A549 (cell line): ENCODE measurements around the gene ZBED4. TPM values are rescaled to one million over a fixed set of nuclear protein-coding genes. Genes with fewer than 3 reads are reported as not detected.

ENCODE experiments used
- ATAC-seq, 2 experiments: fragments of 200-7000 bp in 1 of 2; fragments of >200 bp in 1 of 2; cut with Nextera tagmentation in 1 of 2; cut with Tn5 transposase in 1 of 2; 3 replicates each; pipeline versions ENCODE4 v1.8.0 to v1.9.1; 2018 to 2020; ENCODE audit warnings: mild to moderate bottlenecking in 1 of 2, moderate library complexity in 1 of 2
- CTCF ChIA-PET: fragments of 300-600 bp; sonication (Branson Sonifier 250); formaldehyde crosslinking; extraction: SDS; loops from one replicate; lab custom pipeline; 2021; ENCODE audit warnings: antibody characterized with exemption, inconsistent platforms; lab: Yijun Ruan, JAX
- POLR2A ChIA-PET: fragments of 350-600 bp; formaldehyde crosslinking; extraction: SDS; loops from one replicate; lab custom pipeline; 2021; ENCODE audit warnings: antibody characterized with exemption, inconsistent platforms; lab: Yijun Ruan, JAX
- DNase-seq, 2 experiments: peaks; one replicate each; pipeline versions ENCODE4 v3.0.0 to v3.0.0-alpha.2; 2011 to 2016; ENCODE audit warnings: low read depth in 1 of 2, low spot score in 1 of 2
- FAIRE-seq: peaks from 2 replicates; lab custom pipeline; 2011; peaks lifted over from hg19 to GRCh38; lab: Jason Lieb, UNC
- H3K27ac ChIP-seq, 2 experiments: fragments of >200 bp; sonication (Bioruptor Twin); formaldehyde crosslinking; 3 replicates each; pipeline ENCODE4 v1.5.1; 2016 to 2017
- H3K4me1 ChIP-seq: fragments of >200 bp; sonication (Bioruptor Twin); formaldehyde crosslinking; 3 replicates; pipeline ENCODE4 v1.6.1; 2016
- H3K4me2 ChIP-seq: fragments of >200 bp; sonication (Bioruptor Twin); formaldehyde crosslinking; 3 replicates; pipeline ENCODE4 v1.6.1; 2016
- H3K4me3 ChIP-seq: fragments of >200 bp; sonication (Bioruptor Twin); formaldehyde crosslinking; 3 replicates; pipeline ENCODE4 v1.5.1; 2016
- H3K9me3 ChIP-seq: fragments of >200 bp; sonication (Bioruptor Twin); formaldehyde crosslinking; 3 replicates; pipeline ENCODE4 v1.6.1; 2016
- CHD2 ChIP-seq: fragments of 150-350 bp; IDR thresholded peaks from 2 replicates; pipeline ENCODE4 v1.6.1; 2014; ENCODE audit warnings: low read length; ENCODE audit not compliant: partially characterized antibody
- EHF ChIP-seq: fragments of 250-450 bp; sonication (Bioruptor Pico); IDR thresholded peaks from 2 replicates; pipeline ENCODE4 v1.5.0; 2020; ENCODE audit warnings: mild to moderate bottlenecking
- EHMT2 ChIP-seq: fragments of 200-600 bp; sonication (generic); IDR thresholded peaks from 2 replicates; pipeline ENCODE4 v1.6.1; 2016; ENCODE audit warnings: antibody characterized with exemption, low read depth, mild to moderate bottlenecking, moderate library complexity
- FOSB ChIP-seq: fragments of 250-450 bp; sonication (Bioruptor Pico); IDR thresholded peaks from 2 replicates; pipeline ENCODE4 v1.5.0; 2020; ENCODE audit warnings: mild to moderate bottlenecking, moderate library complexity
- HDAC2 ChIP-seq: fragments of 200-600 bp; sonication (generic); IDR thresholded peaks from 2 replicates; pipeline ENCODE4 v1.6.1; 2016
- HEYL ChIP-seq: fragments of 250-450 bp; sonication (Bioruptor Pico); IDR thresholded peaks from 2 replicates; pipeline ENCODE4 v1.8.0; 2021; ENCODE audit warnings: mild to moderate bottlenecking, moderate library complexity
- HMGXB4 ChIP-seq: fragments of 250-450 bp; sonication (Bioruptor Pico); IDR thresholded peaks from 2 replicates; pipeline ENCODE4 v1.5.0; 2021; ENCODE audit warnings: mild to moderate bottlenecking, moderate library complexity, borderline replicate concordance
- JUN ChIP-seq, 2 experiments: fragments of >200 bp; sonication (Bioruptor Twin); formaldehyde crosslinking; IDR thresholded peaks; 2 replicates in 1 of 2; 3 replicates in 1 of 2; pipeline ENCODE4 v1.6.1; 2016 to 2017
- KDM1A ChIP-seq: fragments of 200-600 bp; sonication (generic); IDR thresholded peaks from 2 replicates; pipeline ENCODE4 v1.6.1; 2016; ENCODE audit warnings: low read depth, mild to moderate bottlenecking
- KDM5A ChIP-seq: fragments of 200-600 bp; sonication (generic); IDR thresholded peaks from 2 replicates; pipeline ENCODE4 v1.6.1; 2016; ENCODE audit warnings: antibody characterized with exemption, mild to moderate bottlenecking
- MAZ ChIP-seq: fragments of 150-350 bp; IDR thresholded peaks from 2 replicates; pipeline ENCODE4 v1.6.1; 2014; ENCODE audit warnings: antibody characterized with exemption, low read depth, low read length, borderline replicate concordance
- NFE2L2 ChIP-seq: fragments of 150-350 bp; conservative IDR thresholded peaks from 2 replicates; pipeline ENCODE4 v1.6.1; 2014; ENCODE audit warnings: low read length
- PHF8 ChIP-seq: fragments of 200-600 bp; sonication (generic); IDR thresholded peaks from 2 replicates; pipeline ENCODE4 v1.6.1; 2016; ENCODE audit warnings: low read depth, mild to moderate bottlenecking, antibody characterized with exemption, moderate library complexity, borderline replicate concordance
- RAD21 ChIP-seq, 2 experiments: fragments of >200 bp in 1 of 2; sonication (Bioruptor Twin) in 1 of 2; formaldehyde crosslinking in 1 of 2; IDR thresholded peaks in 1 of 2; conservative IDR thresholded peaks in 1 of 2; 2 replicates in 1 of 2; 3 replicates in 1 of 2; pipeline ENCODE4 v1.6.1; 2012 to 2018; ENCODE audit warnings: inconsistent platforms in 1 of 2
- RCOR1 ChIP-seq: fragments of 150-350 bp; IDR thresholded peaks from 2 replicates; pipeline ENCODE4 v1.6.1; 2014; ENCODE audit warnings: antibody characterized with exemption, low read length, low read depth
- SMC3 ChIP-seq: fragments of >200 bp; sonication (Bioruptor Twin); formaldehyde crosslinking; IDR thresholded peaks from 3 replicates; pipeline ENCODE4 v1.6.1; 2018; ENCODE audit warnings: inconsistent platforms
- SREBF2 ChIP-seq: fragments of 450-650 bp; IDR thresholded peaks from 2 replicates; pipeline ENCODE4 v1.6.1; 2014; ENCODE audit warnings: mild to moderate bottlenecking, moderate library complexity
- TFCP2L1 ChIP-seq: fragments of 250-450 bp; sonication (Bioruptor Pico); IDR thresholded peaks from 2 replicates; pipeline ENCODE4 v1.5.0; 2021; ENCODE audit warnings: mild to moderate bottlenecking
- TP53 ChIP-seq: fragments of 250-450 bp; sonication (Bioruptor Pico); IDR thresholded peaks from 2 replicates; pipeline ENCODE4 v1.5.0; 2021; ENCODE audit warnings: mild to moderate bottlenecking, moderate library complexity
- ZC3H11A ChIP-seq: fragments of 450-650 bp; IDR thresholded peaks from 2 replicates; pipeline ENCODE4 v1.6.1; 2014; ENCODE audit warnings: antibody characterized with exemption, mild to moderate bottlenecking
- WGBS: methylation state at CpG from one replicate; pipeline ENCODE4 v1.1.6; 2017; ENCODE audit errors: missing lambda C conversion rate; 5-methylcytosine and 5-hydroxymethylcytosine counted together
- polyA plus RNA-seq, 4 experiments: library from polyadenylated mRNA; depleted of rRNA in 3 of 4; stranded (reverse); fragments of >200 nt; fragmentation: RNase III in 1 of 4; extraction: RNeasy Plus Mini Kit Qiagen cat#74134 plus additional on column Dnase treatment in 1 of 4; gene quantifications; 2 replicates in 3 of 4; 3 replicates in 1 of 4; pipeline ENCODE4 v1.2.3, GENCODE V29; 2011 to 2017
- TF ChIP-seq, protein P1 (sequence below): fragments of 450-650 bp; IDR thresholded peaks from 2 replicates; pipeline ENCODE4 v1.6.1; 2014; ENCODE audit warnings: antibody characterized with exemption
- TF ChIP-seq, protein P2 (sequence below): fragments of >200 bp; sonication (Bioruptor Twin); formaldehyde crosslinking; IDR thresholded peaks from 3 replicates; pipeline ENCODE4 v1.6.1; 2016
- TF ChIP-seq, protein P3 (sequence below): fragments of >200 bp; sonication (Bioruptor Twin); formaldehyde crosslinking; IDR thresholded peaks from 2 replicates; pipeline ENCODE4 v1.6.1; 2016
- TF ChIP-seq, protein P4 (sequence below): fragments of 150-350 bp; IDR thresholded peaks from 2 replicates; pipeline ENCODE4 v1.6.1; 2014; ENCODE audit warnings: low read depth, mild to moderate bottlenecking, low read length
- TF ChIP-seq, protein P5 (sequence below): IDR thresholded peaks from 2 replicates; pipeline ENCODE4 v1.6.1; 2012

The ZBED4 gene
- polyA plus RNA-seq, 2 of the 4 experiments (the other 2 are of a cell fraction) = 8.6 to 9.5 TPM

- H3K9me3 ChIP-seq = no peaks in the 10 kb centered on the region; the same call in 2 of the 3 replicates
- H3K27ac ChIP-seq = no peak overlapping the region
- WGBS = 97% methylated on average over 17 of the region's 17 CpGs
- TF ChIP-seq, protein P1, sequence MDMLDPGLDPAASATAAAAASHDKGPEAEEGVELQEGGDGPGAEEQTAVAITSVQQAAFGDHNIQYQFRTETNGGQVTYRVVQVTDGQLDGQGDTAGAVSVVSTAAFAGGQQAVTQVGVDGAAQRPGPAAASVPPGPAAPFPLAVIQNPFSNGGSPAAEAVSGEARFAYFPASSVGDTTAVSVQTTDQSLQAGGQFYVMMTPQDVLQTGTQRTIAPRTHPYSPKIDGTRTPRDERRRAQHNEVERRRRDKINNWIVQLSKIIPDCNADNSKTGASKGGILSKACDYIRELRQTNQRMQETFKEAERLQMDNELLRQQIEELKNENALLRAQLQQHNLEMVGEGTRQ = no peak
- TF ChIP-seq CHD2 (no peak), MAZ (no peak), KDM1A (no peak), HEYL (CRISPR knock-in tag) (no peak), HMGXB4 (CRISPR knock-in tag) (no peak), TP53 (CRISPR knock-in tag) (no peak)
- TF ChIP-seq, protein P2, sequence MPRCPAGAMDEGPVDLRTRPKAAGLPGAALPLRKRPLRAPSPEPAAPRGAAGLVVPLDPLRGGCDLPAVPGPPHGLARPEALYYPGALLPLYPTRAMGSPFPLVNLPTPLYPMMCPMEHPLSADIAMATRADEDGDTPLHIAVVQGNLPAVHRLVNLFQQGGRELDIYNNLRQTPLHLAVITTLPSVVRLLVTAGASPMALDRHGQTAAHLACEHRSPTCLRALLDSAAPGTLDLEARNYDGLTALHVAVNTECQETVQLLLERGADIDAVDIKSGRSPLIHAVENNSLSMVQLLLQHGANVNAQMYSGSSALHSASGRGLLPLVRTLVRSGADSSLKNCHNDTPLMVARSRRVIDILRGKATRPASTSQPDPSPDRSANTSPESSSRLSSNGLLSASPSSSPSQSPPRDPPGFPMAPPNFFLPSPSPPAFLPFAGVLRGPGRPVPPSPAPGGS = no peak
- TF ChIP-seq, protein P3, sequence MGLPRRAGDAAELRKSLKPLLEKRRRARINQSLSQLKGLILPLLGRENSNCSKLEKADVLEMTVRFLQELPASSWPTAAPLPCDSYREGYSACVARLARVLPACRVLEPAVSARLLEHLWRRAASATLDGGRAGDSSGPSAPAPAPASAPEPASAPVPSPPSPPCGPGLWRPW = no peak
- H3K4me2 ChIP-seq = no peak overlapping the region
- ChIA-PET CTCF (no interaction called here), POLR2A (no interaction called here)
- no peak overlapping the region for H3K4me3 ChIP-seq
- no peaks in the 10 kb centered on the region for H3K4me1 ChIP-seq
- no peak for FAIRE-seq
- ATAC-seq = no peak
- no peak for DNase-seq
Measured at GRCh38 chr22:49885281-49885680, 31.6 kb downstream of the ZBED4 start.

GRCh38 chr22:49885881-49886280 is 32.2 kb downstream of the ZBED4 start:
- 94% methylated on average over 19 of the region's 35 CpGs for WGBS
- DNase-seq (no peak), ATAC-seq (no peak), FAIRE-seq (no peak)
- Histone ChIP-seq H3K4me1 (no peaks in the 10 kb centered on the region), H3K27ac (no peak overlapping the region), H3K4me3 (no peak overlapping the region), H3K4me2 (no peak overlapping the region)
- CTCF ChIA-PET = no interaction called here
- TF ChIP-seq JUN (IDR thresholded peaks at IDR 0.05) (no peak), EHF (CRISPR knock-in tag) (no peak), SREBF2 (no peak), NFE2L2 (no peak), CHD2 (no peak), EHMT2 (no peak), RCOR1 (no peak), HEYL (CRISPR knock-in tag) (no peak), PHF8 (no peak), RAD21 (conservative IDR thresholded peaks at IDR 0.05 in 1 of 2, IDR thresholded peaks at IDR 0.05 in 1 of 2) (no peak), MAZ (no peak), FOSB (no peak), ZC3H11A (no peak), TFCP2L1 (no peak), HDAC2 (no peak), KDM1A (no peak), KDM5A (no peak), SMC3 (no peak)
- TF ChIP-seq, protein P4, sequence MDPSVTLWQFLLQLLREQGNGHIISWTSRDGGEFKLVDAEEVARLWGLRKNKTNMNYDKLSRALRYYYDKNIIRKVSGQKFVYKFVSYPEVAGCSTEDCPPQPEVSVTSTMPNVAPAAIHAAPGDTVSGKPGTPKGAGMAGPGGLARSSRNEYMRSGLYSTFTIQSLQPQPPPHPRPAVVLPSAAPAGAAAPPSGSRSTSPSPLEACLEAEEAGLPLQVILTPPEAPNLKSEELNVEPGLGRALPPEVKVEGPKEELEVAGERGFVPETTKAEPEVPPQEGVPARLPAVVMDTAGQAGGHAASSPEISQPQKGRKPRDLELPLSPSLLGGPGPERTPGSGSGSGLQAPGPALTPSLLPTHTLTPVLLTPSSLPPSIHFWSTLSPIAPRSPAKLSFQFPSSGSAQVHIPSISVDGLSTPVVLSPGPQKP = no peak
- TF ChIP-seq, protein P5, sequence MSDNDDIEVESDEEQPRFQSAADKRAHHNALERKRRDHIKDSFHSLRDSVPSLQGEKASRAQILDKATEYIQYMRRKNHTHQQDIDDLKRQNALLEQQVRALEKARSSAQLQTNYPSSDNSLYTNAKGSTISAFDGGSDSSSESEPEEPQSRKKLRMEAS = no peak
- TF ChIP-seq, all 56 proteins: peak for 0
- POLR2A ChIA-PET = no interaction called here
- H3K9me3 ChIP-seq = no peaks in the 10 kb centered on the region; the same call in 2 of the 3 replicates
